SW480 (cell line): ENCODE results near the gene NEDD4L.
A peak's percentile ranks its signal among the peaks of the same experiment; 100 is the strongest.

ENCODE experiments used
- DNase-seq: peaks from one replicate; pipeline ENCODE4 v3.0.0-alpha.2; 2016; ENCODE audit warnings: low spot score

Gene NEDD4L

DNA sequence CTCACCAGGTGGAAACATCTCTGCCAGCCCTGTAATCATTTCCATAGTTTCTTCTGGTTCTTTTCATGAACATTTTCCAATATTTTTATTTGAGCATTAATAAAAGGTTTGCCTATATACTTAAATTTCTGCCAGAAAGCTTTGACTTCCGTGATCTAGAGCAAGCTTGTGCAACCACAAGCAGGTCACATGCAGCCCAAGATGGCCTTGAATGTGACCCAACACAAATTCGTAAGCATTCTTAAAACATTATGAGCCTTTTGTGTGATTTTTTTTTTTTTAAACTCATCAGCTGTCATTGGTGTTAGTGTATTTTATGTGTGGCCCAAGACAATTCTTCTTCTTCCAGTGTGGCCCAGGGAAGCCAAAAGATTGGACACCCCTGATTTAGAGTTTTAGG lies 51.6 kb downstream of the NEDD4L start:
- no peak for DNase-seq

DNA sequence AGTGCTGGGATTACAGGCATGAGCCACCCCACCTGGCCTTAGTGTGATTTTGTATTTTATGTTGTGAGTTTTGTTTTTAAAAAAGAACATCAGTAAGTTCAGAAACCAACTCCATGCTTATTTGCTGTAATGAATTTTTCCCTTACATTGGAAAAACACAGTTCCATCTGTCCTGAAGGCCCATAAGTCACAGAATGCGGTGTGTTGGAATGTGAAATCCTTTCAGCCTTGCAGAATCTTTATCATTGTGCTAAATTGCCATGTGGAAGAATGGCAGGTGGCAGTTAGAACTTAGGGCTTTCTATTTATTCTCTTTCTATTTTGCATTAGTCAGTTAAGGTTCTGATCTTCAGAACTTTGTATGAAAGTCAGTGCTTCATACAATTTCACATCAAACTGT lies 52.6 kb downstream of the NEDD4L start:
- DNase-seq, result no peak

DNA sequence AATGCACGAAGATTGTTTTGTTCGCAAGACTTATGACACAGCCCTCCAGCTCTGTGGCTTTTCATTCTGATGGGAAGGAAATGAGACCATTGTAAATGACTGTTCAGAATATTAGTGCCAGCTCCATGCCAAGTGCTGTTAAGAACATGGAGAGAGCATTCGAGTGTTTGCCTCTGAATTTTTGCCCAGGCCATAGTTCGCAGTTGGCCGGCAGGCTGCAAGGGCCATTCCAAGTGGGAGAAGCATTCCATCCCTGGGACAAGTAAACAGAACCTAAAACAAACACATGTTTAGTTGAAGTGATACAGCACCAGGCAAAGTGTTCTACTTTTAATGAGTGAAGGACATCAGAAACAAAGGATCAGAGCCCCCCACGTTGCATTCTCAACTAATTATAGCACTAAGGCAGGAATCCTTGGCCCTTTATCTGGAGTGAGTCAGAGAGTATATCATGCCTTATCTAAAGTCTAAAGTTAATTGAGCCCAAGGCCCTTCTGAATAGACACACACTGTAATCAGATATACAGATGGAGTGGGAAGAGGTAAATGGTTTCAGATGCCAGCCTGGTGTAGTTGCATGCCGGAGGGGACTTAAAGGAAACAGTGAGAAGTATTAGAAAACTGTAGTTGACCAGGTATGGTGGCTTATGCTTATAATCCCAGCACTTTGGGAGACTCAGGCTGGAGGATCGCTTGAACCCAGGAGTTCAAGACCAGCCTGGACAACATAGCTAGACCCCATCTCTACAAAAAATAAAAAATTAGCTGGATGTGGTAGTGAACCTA lies 53.3 kb downstream of the NEDD4L start:
- no peak for DNase-seq

DNA sequence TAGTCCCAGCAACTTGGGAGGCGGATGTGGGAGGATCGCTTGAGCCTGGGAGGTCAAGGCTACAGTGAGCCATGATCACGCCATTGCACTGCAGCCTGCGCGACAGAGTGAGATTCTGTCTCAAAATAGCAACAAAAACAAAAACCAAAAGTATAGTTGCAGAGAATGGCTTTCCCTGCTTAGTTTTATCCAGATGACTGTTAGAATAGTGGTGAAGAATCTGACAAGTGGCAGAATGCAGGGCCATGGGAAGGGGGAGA lies 53.8 kb downstream of the NEDD4L start:
- DNase-seq, result no peak

DNA sequence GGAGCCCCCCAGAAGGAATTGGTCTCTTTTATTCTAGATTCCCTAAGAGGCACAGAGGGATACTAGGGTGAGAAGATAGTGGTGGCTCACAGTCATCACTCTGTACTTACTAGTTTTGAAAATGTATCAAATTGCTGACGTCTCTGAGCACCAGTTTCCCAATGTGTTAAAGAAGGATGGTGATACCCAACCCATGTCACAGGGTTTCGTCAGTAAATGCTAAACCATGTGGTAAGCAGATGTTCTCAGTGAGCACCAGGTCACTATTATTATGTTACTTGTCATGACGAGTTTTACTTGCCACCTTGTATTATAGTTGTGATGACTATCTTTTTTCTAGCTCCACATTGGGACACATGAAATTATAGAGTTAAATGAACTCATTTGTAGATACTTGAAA lies 54.7 kb downstream of the NEDD4L start:
- DNase-seq, result no peak

DNA sequence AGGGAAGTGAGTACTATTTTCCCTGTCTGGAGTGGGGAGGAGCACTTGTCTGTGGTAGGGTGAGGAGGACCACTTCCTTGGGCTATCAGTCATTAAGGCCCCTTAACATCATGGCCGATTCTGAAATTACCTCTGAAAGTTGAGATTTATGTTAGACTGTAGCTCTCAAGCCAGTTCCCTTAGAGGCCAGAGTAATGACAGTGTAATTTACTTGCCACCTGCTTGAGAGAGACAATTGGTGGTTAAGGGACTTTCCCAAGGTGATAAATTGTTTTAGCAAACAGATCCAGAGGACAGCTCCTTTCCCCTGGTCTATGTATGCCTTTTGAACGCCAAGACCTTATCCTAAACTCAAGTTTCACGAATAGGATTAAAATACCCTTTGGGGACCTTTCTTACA lies 56.1 kb downstream of the NEDD4L start:
- DNase-seq, result no peak

DNA sequence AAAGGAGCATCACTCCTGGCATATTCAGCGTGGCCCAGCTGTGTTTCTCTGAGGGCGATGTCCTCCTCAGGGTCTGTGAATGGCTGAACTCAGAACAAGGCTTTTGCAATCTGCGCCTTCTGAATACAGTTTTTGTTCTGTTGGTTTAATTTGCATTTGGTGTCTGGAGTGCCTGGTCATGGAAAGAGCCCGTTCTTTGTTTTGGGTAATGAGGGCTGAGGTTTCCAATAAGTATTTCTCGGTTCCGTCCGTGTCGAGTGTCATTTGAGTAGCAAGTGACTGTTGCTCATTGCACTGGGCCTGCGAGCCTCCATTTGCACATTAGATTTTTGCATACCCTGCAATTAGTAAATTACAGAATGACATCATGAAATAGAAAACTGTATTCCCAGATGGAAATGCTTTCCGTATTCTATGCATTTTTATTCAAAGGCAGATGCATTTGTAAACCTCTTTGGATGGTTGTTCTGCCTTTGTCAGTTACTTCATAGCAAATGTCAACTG lies 57.3 kb downstream of the NEDD4L start:
- no peak for DNase-seq

DNA sequence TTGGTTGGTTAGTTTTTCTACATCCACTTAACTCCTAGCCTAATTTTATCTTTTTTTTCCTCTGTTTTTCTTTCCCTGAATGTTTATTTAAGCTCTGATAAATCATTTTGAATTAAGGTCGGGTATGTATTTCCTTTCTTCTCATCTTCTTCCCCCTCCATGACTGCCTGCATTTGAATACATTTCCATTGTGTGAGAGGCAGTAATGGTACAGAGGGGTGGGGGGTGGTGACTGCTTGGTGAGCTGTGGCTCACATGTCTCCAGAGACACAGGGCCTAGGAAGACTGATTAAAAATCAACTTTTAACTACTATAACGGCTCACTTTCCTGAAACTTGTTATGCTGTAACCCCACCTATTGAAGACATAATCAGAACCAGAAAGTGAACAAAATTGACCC lies 58.0 kb downstream of the NEDD4L start:
- DNase-seq, result no peak

DNA sequence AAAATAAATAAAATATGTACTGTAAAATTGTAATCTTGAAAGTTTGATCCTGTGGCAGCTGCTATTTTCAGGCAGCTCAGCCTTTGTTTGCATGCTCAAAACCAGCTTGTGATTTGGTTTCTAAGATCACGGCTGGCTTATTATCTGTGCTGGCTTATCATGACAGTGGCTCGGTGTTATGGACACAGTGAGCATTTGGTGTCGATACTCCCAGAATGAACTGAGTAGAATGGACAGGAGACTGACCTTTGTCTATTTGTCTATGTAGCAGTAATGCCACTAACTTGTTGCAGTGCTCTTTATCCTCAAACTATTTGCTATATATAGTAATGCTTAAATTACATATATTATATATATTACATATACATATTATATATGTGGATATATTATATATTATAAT lies 58.8 kb downstream of the NEDD4L start:
- no peak for DNase-seq

DNA sequence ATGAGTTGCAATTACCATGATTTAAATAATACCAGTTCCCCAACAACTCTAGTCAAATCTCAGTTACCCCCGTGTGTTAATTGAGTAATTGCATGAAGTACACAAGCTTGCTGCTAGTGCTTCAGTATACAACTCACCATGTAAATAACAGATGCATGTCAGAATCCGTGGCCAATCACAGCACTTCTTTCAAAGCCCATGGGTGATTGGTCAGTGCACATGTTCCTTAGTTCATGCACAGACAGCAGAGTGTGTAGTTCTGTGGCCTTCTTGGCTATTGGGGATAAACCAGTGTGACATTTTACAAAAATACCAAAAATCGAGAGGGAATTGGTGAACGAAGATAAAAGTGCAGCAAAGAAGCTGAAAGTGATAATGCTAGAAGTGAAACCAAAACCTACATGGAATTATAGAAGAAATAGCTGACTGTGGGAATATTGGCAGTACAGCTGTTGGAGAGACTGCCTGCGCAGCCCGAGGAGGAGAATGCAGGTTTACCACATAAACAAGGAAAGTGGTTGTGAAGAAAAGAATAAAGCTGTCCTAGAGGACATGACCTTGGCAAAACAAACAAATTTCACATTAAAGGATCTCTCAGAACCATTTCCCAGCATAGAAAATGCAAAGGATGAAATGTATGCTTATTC lies 59.4 kb downstream of the NEDD4L start:
- DNase-seq, result no peak

DNA sequence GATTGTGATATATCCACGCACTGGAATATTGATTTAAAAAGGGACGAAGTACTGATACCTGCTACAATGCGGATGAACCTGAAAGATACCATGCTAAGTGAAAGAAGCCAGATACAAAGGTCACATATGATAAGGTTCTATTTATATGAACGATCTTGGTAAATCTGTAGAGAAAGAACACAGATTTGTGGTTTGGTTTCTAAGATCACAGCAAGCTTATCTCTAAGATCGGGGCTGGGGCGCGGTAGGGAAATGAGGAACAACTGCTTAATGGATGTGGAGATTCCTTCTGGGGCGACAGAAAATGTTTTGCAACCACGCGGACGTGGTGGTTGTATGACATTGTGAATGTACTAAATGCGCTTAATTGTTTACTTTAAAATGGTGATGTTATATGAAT lies 60.1 kb downstream of the NEDD4L start:
- DNase-seq, result no peak

DNA sequence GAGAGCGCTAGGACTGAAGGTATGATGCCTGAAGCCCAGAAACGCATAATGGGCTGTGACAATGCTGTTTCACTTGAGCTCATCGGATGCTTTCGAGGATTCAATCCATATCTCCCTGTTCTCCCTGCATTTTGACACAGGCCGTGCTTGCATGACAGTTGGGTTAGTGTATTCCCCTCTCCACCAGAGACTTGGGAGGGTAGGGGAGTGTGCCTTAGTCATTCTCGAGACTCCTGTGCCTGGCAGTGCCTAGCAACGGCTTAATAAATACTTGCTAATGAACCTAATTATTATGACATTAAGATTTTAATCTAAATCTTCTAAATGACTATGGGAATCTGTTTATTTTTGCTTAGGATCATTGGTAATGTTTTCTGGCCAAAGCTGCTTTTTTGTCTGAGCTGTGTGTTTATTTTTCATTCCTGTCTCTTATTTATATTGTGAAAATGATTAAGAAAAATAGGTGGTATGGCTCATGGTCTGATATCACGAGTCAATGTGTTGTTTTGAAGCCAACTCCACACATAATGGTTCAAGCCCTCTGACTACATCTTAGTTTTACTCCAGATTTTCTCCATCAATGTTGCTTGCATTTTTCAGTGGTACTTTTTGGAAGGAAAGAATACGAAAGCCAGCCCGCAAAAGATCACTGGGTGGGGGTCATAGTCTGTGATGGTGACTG lies 61.3 kb downstream of the NEDD4L start:
- DNase-seq, result no peak

DNA sequence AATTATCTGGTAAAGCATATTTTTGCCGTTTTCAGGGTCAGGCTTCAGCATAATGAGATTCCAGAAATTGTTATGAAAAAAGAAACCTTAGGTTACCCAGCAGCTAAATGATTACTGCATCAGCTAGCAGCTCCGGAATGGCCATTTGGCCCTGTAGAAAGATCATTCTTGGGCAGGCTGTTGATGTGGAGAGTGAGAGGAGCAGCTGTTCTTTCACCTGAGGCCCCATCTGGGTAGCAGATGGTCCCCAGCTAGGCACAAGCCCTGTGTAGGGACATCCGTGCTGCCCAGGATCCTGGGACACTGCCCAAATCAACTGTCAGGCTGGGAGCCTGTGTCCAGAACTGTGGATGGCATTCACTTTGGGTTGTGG lies 61.8 kb downstream of the NEDD4L start:
- DNase-seq, result no peak

DNA sequence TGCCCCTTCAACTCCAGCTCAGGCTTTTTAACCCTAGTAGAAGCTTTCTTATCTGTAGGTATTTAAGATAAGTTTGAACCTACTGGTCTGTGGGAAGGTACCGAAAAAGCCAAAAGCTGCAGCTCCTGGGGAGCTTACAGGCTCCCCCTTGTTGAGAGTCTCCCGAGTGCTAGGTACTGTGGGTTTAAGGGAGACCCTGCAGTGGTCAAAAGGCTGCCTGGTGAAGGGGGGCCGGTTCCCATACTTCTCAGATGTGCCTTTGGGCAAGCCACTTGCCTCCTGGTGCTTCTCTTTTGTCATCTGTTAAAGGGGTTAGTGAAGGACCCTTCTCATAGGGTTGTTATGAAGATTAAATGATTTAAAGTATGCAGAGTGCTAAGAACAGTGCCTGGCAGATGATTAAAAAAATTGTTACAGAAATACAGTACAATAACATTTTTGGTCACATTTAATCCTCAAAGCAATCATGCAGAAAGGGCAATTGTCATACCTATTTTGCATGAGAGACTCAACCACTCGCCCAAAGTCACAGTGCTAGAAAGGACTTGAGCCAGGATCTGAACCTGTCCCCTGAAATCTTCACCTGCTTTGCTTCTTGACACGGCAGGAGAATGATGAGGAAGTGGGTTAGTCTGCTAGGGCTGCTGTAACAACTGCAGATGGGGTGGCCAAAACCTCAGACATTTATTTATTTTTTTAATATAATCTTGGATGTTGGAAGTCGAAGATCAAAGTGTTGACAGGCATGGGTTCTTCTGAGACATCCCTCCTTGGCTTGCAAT lies 62.5 kb downstream of the NEDD4L start:
- no peak for DNase-seq

DNA sequence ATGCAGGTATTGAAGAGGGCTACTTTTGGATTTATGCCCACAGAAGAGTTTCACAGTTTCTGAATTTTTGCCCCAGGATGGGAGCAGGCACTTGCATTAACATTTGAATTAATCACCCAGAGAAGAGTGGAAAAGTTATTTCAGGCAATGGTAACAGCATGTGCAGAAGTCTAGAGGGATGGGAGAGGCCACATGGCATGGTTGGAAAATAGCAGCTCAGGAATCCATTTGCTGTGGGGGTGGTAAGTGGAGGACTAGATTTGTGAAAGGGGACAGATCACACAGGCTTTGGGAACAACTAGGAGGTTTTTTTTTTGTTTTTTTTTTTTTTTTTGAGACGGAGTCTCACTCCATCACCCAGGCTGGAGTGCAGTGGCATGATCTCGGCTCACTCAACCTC lies 65.2 kb downstream of the NEDD4L start:
- DNase-seq, result no peak

DNA sequence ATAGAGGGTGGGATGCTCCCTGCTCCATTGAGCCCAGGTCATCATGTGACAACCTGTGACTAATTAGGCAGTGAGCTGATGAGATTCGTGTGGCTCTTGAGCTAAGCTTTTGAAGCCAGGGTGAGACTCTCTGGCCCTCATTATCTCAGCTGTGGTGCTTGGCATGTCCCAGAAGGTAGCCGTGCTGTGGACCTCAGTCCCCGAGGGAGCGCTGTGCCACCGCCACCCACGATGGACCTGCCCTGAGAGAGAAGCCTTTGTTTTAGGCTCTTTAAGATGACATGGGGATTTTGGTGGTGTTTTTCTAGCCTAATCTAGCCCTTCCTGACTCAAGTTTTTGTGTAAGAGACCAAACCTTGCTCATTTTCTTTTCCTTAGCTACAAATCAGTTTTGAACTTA lies 66.4 kb downstream of the NEDD4L start:
- DNase-seq, result no peak

DNA sequence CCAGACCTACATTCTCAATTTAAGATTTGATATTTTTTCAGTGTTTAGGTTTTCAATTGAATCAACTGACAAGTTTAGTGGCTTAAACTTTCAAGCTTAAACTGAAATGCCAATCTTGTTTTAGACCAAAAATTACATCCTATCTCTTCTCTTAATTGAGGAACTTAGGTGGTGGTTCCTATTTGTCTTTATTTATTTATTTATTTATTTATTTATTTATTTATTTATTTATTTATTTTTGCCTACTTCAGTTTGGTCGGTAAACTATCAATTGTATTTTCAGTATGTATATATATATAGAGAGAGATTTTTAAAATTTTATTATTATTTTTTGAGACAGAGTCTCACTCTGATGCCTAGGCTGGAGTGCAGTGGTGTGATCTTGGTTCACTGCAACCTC lies 68.1 kb downstream of the NEDD4L start:
- no peak for DNase-seq

DNA sequence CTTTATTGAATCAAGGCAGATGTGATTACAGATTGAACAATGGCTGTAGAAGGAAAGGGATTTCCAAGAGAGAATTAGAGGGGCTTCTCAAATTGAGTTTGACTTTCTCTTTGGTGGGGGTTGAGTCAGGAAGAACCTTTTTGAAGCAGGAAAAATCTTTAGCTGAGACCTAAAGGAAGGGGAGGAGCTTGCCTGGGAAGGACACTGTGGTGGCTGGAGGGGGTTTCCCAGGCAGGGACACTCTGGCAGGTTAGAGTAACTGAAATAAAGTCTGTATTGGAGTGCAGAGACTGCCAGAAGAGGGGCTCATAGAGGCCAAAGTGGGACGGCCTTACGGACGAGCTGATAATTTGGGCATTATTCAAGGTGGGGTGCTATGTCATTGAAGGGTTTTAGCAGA lies 69.3 kb downstream of the NEDD4L start:
- DNase-seq, result no peak

DNA sequence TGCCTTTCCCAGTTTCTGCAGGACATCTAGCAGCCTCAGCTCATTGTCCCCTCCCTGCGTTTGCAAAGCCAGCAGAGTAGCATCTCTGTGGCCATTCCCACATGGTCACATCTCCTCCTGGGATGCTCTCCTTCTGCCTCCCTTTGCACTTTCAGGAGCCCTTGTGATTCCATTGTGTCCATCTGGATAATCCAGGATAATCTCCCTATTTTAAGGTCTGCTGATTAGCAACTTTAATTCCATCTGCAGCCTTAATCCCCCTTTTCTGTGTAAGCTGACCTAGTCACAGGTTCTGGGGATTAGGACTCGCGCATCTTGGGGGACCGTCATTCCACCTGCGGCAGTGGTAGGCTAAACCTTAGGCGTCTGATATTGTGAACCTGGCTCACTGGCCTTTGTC lies 70.7 kb downstream of the NEDD4L start:
- DNase-seq, result no peak

DNA sequence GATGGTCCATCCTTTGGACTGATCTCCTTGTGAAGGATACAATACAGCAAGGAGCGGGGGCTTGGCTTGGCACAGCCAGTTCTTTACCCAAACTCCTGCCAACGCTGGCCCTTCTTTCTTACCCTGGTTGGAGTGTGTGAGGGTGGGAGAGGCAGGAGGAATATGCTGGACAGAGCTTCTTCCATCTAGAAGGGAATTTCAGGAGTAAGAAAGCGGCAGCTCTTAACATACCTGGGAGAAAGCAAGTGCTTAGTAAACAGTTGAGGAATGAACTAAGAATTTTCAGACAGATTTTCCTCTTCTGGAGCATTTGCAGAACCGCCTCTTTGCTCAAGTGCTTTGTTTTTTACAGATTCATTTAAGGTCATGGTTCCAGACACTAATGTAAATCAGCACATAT lies 72.8 kb downstream of the NEDD4L start:
- DNase-seq, result no peak

DNA sequence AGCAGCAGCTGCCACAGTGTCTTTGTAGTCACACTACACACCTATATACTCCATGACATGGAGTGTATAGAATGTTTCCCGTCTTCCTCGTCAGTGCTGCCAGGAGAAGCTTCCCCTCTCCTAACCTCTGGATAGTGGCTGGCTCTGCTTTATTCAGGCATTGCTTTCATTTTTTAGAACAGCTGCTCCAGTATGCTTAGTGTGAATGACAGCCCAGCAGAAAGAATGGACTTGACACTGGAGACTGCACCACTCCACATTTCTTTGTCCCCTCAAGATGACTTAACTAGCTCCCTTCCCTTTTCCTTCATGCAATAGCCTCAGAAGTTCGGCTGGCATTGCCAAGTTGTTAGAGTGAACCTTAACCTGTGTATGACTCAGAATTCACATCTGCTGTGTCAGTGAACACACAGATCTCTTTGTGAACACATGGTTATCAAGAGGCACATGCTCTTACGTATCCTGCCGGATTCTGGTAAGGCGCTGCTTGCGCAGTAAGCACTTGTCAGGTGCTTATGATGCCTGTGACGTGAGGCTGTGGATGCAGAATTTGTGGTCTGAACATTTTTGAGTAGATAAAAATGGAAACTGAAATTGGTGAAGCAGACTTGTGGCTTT lies 73.9 kb downstream of the NEDD4L start:
- peak; percentile 52 for DNase-seq

DNA sequence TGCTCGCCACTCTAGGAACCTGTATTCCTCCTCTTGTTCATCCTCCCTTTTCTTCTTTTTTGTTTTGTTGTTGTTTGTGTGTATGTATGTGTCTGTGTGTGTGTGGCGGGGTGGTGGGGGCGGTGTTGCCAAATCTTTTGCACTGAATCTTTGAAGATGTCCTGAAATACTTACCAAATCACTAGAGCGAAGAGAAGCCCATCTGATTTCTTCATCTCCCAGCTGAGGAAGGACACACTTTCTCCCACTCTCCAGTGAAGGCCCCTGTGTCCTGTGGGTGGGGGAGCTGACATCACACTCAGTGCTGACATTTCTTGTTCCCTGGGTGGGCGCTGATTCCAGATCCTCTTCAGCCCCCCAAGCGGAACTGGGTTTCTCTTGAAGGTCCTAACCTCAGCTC lies 74.5 kb downstream of the NEDD4L start:
- DNase-seq, result no peak
